Kidney epithelial cell (primary cell): Measurements from ENCODE around the gene LSM14A. TPM values are rescaled to one million over a fixed set of nuclear protein-coding genes. Genes with fewer than 3 reads are reported as not detected.
"Not testable (repeated sequence)": the region's sequence is repeated elsewhere in the genome, so short reads cannot be mapped to it uniquely, and the experiment has no call there.

Experiments
- DNase-seq: peaks from one replicate; pipeline ENCODE4 v3.0.0-alpha.2; 2010; ENCODE audit warnings: low read depth
- H3K27me3 ChIP-seq: 2 replicates; pipeline ENCODE4 v1.6.0; 2011; ENCODE audit warnings: low read length; ENCODE audit not compliant: control insufficient read depth, insufficient read depth
- H3K36me3 ChIP-seq: 2 replicates; pipeline ENCODE4 v1.5.1; 2011; ENCODE audit warnings: low read length; ENCODE audit not compliant: control insufficient read depth, insufficient read depth
- H3K4me3 ChIP-seq: 2 replicates; pipeline ENCODE4 v1.5.1; 2011; ENCODE audit warnings: low read depth, mild to moderate bottlenecking, control low read depth, low read length
- CTCF ChIP-seq: IDR thresholded peaks from 2 replicates; pipeline ENCODE4 v1.5.1; 2011; ENCODE audit warnings: mild to moderate bottlenecking, moderate library complexity, low read length, control low read depth, inconsistent platforms; ENCODE audit not compliant: insufficient read depth, poor library complexity, severe bottlenecking
- total RNA-seq: library from RNA; depleted of rRNA; stranded (reverse); fragments of >200 nt; gene quantifications from 2 replicates; pipeline ENCODE4 v1.2.3, GENCODE V29; 2015

LSM14A gene
- total RNA-seq, 1 donor from 2014 or later, result 105 TPM

GRCh38 chr19:34208291-34208884, 36.1 kb downstream of the LSM14A start:
- TF ChIP-seq CTCF, result no peak
- H3K27me3 ChIP-seq, result no peaks in the 10 kb centered on the region

GRCh38 chr19:34209726-34210125, 37.4 kb downstream of the LSM14A start:
- Histone ChIP-seq H3K27me3 (no peaks in the 10 kb centered on the region), H3K4me3 (no peak overlapping the region), H3K36me3 (peaks cover 2% of the 10 kb centered on the region)
- DNase-seq, result no peak
- no peak for TF ChIP-seq CTCF

More at GRCh38 chr19:34208291-34208884, 36.1 kb downstream of the LSM14A start:
- no peak for DNase-seq
- Histone ChIP-seq H3K4me3 (no peak overlapping the region), H3K36me3 (peaks cover 2% of the 10 kb centered on the region)

GRCh38 chr19:34213283-34213682, 41.0 kb downstream of the LSM14A start:
- Histone ChIP-seq H3K4me3 (no peak overlapping the region), H3K27me3 (no peaks in the 10 kb centered on the region), H3K36me3 (peaks cover 1% of the 10 kb centered on the region)
- TF ChIP-seq CTCF, result no peak
- DNase-seq, result no peak

GRCh38 chr19:34214040-34214439, 41.7 kb downstream of the LSM14A start:
- Histone ChIP-seq H3K4me3 (no peak overlapping the region), H3K36me3 (peaks cover 1% of the 10 kb centered on the region), H3K27me3 (no peaks in the 10 kb centered on the region)
- no peak for TF ChIP-seq CTCF
- no peak for DNase-seq

GRCh38 chr19:34215006-34215665, 42.8 kb downstream of the LSM14A start:
- DNase-seq, result no peak
- no peak overlapping the region for H3K4me3 ChIP-seq
- peaks cover 1% of the 10 kb centered on the region for H3K36me3 ChIP-seq
- no peaks in the 10 kb centered on the region for H3K27me3 ChIP-seq
- no peak for TF ChIP-seq CTCF

GRCh38 chr19:34215666-34216038, 43.3 kb downstream of the LSM14A start:
- peaks cover 1% of the 10 kb centered on the region for H3K36me3 ChIP-seq
- no peak overlapping the region for H3K4me3 ChIP-seq
- no peak for TF ChIP-seq CTCF
- H3K27me3 ChIP-seq, result no peaks in the 10 kb centered on the region
- no peak for DNase-seq

- H3K36me3 ChIP-seq, H3K27me3 ChIP-seq: not testable (repeated sequence)
Observed at GRCh38 chr19:34216745-34217219, 44.5 kb downstream of the LSM14A start.

More at GRCh38 chr19:34216745-34217219, 44.5 kb downstream of the LSM14A start:
- not testable (repeated sequence) for DNase-seq, H3K4me3 ChIP-seq
